Lower leg skin (tissue), 3 donors: ENCODE measurements around the gene DGKI.

Experiments
- CTCF ChIP-seq, 3 donors: fragments of 450-650 bp; IDR thresholded peaks; one replicate each; pipeline ENCODE4 v1.5.1; 2016; ENCODE audit warnings: antibody characterized with exemption in 3 of 3, mild to moderate bottlenecking in 3 of 3, moderate library complexity in 2 of 3
- POLR2A ChIP-seq, 2 donors: fragments of 450-650 bp; IDR thresholded peaks; one replicate each; pipeline ENCODE4 v1.6.1; 2016 to 2017; ENCODE audit warnings: antibody characterized with exemption in 2 of 2, mild to moderate bottlenecking in 1 of 2, moderate library complexity in 1 of 2

- TF ChIP-seq CTCF (IDR thresholded peaks at IDR 0.05): no peak
- no peak for TF ChIP-seq POLR2A (IDR thresholded peaks at IDR 0.05)
Measured at GRCh38 chr7:137862358-137862757, 15.6 kb upstream of the DGKI start.
